GM18909 (cell line): ENCODE measurements around the gene ADGRV1.
"Not testable (repeated sequence)": the region's sequence is repeated elsewhere in the genome, so short reads cannot be mapped to it uniquely, and the experiment has no call there.

Experiments
- ATAC-seq: cut with Tn5 transposase; IDR thresholded peaks from one replicate; pipeline ENCODE4 v1.9.1; 2021; ENCODE audit warnings: mild to moderate bottlenecking; ENCODE audit not compliant: unreplicated experiment, poor library complexity

The ADGRV1 gene

DNA sequence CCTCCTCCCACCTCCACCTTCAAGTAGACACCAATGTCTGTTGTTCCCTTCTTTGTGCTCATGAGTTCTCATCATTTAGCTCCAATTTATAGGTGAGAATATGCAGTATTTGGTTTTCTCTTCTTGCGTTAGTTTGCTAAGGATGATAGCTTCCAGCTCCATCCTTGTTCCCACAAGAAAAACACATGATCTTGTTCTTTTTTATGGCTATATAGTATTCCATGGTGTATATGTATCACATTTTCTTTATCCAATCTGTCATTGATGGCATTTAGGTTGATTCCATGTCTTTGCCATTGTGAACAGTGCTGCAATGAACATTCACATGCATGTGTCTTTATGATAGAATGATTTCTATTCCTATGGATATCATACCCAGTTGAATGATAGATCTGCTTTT lies 454.3 kb downstream of the ADGRV1 start:
- not testable (repeated sequence) for ATAC-seq

DNA sequence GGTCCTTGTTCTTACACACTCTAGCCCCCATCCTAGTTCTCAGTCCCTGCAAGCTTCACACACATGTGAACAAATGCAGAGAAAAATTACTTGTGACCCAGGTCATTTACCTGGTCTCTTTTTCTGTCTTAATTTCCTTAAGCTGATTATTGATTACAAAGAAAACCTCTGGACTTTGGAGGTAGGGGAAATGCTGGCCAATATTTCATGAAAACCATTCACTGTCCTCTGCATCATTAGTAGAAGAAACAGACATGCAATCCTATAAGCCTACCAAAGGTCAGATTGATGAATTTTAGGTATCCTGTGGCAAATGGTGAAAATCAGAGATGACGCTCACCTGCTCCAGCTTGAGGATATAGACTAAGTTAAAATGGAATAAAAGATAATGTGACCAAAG lies 457.7 kb downstream of the ADGRV1 start:
- no peak for ATAC-seq

DNA sequence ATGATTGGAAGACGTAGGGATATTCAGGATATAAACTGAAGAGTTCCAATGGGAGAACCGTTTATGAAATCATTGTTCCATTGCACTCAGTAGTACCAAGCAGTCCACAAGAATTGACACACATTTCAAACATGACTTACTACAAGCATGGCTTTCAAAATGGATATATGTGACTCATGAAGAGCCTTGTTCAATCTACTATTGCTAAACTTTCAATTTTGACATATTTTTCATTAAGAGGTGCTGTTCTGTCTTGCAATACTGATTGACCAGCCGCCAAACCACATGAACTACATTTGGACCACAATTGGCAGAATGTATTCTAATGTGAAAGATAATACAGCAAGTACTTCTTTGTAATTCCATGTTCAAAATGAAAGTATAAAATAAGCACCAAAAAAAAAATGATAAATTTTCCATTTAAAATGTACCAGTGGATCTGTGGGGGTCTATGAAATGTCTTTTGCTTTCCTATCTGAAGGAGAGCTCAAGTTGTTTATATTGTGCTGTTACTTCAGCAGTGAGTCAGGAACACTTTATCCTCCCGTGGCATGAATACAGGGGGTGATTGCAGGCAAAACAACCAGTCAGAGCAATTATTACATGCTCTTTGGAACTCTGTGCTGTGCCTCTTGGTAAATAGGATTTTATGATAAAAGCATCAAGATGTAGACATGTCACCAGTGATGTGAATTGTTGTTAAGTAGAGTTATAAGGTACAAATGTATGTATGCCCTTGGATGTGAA lies 458.5 kb downstream of the ADGRV1 start:
- no peak for ATAC-seq

DNA sequence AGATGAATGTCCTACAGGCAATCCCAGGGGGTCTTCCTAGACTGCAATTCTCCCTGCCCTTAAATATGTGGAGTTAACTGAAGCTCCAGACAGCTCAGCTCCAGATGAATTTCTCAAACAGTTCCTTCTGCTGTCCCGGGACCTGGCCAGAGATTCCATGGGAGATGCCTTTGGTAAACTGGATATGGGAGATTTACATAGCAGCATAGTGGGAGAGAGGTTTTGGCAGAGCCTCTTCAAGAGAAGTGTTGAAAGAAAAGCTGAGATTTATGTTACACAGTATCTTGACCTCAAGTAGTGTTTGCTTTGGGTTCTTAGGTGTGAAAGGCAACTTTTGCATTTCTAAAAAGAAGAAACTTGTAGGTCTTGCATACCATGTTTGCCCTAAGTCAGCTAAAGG lies 459.6 kb downstream of the ADGRV1 start:
- ATAC-seq, result no peak

DNA sequence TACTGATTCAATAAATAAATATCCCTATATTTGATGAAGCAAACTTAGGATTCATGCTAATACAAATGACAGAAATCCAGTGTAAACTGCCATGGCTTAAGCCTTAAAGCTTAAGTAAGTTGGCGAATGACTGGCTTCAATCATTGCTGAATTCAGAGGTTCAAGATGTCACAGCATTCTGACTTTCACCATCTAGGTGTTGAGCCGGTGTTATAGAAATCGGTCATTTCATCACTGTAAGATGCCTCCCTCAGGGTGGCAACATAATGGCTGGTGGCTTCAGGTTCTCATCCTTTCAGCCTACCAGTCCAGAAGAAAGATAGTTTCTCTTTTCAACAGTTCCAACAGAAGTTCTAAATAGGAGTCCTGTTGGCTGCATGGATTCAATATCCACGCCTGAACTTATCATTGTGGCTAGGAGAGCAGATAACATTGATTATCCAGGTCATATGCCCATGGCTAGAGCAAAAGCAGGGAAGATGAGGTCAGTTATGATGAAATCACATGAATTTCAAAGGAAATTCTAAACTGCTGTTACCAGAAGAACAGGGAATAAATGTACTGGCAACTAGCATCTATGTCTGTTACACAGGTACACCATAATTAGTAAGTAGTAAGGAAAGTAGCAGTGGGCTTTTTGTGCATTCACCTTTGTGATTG lies 460.2 kb downstream of the ADGRV1 start:
- ATAC-seq, result no peak

DNA sequence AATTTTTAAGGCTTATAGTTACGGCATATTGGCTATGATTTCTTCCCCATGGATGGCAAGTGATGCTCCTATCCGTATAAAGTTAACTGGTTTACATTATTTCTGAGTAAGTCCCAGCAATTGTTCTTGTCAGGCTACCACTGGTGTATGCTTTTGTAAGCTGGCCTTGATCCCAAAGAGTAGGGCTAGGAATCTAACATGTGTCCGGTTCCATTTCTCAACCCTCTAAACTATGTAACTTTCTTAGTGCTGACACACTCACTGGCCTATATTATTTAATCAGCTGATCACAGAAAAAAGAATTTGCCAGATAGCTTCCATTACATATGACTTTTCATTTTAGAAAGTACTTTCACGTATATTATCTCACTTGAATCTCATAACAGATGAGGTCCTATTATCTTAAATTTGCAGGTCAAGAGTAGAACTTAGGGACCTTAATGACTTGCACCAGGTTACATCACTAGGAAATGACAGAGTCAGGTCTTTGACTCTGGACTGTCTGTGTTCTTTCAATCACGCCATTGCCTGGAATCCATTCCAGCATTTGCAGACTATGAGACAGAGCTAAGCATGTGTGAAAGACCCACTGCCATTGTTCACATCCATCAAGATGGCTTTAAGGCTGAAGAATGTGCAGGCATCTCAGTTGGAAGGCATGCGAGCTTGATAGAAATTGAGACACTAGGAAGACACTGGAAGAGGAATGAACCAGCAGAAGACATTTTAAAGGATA lies 461.6 kb downstream of the ADGRV1 start:
- no peak for ATAC-seq

DNA sequence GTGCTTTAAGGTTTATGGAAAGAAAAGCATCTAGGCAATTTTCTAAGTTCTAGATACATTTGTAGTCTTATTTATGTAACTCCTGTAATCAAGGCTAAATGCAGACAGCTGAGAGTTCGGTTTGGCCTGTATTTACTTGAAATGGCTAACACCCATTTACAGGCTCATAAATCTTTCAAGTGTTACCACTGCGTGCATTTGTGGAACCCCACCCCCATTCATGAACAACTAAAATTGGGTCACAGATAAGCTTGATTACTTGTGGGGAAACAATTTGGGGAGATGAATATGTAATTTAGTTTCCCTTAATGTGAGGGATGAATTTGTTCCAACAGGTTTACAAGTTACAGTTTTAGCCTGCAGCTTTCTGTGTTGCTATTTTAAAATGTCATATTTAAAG lies 463.9 kb downstream of the ADGRV1 start:
- no peak for ATAC-seq

DNA sequence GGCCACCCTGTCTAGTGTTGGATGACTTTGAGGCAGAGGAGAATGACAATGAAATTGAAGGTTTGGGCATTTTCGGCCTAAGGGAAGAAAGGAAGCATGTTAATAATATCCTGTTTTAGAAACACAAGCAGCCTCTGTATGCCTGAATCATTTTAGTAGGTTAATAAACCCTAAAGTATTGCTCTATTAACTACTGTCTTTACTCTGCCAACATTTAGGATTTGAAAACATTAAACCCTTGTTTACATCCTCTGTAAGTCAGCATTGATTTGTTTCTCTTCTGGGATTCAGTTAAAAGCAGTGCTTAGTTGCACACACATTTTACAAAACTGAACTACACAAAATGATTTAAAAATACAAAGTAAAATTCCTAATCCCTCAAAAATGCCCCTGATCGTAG lies 465.6 kb downstream of the ADGRV1 start:
- no peak for ATAC-seq

DNA sequence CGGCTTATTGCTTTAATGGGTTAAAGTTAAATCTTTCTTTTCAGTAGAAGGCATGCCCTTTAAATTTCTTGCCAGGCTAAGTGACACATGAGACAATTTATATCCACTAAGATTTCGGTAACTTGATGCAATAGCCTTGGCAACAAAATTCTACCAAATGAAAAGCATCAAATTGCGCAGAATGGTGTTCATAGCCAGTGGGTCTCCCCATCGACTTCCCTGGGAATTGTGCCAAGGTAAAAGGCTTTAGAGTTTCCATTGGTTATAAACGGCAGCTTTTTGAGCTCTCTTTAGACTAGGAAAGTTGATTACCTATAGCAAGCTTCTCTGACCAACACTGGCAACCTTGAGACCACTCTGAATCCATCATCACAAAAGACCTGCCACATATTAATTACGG lies 466.1 kb downstream of the ADGRV1 start:
- no peak for ATAC-seq

DNA sequence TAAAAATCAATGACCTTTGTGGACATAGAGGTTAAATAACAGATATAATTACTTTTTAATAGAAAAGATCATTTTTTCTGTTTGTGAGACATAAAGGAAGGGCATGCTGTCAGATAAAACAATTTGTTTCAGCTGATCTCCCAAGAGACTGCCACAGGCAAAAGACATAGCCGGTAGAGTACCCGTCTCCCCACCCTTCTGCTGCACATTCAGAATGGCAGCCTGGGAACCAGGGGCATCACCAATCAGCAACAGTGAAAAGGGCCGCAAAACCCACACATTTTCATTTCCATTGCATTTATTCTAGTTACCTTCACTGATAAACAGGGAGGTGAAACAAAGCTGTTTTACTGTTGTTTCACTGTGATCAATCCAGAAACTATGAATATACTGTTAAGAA lies 466.9 kb downstream of the ADGRV1 start:
- ATAC-seq, result no peak

DNA sequence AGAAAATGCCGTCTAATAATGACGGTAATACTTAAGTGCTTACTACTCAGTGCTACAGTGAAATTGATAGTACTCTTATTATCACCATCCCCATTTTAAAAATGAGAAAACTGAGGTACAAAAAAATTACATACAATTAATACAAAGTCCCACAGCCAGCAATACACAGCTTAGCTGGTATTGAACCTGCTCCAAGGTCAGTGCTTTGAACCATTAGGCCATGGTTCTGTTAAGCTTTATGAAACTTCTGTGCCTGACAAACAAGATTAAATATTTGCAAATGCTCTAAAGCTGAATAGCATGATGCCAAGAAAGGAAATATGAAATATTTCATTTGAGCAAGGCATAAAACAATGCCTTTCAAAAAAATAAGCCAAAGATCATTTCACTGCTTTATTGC lies 467.4 kb downstream of the ADGRV1 start:
- ATAC-seq, result no peak

DNA sequence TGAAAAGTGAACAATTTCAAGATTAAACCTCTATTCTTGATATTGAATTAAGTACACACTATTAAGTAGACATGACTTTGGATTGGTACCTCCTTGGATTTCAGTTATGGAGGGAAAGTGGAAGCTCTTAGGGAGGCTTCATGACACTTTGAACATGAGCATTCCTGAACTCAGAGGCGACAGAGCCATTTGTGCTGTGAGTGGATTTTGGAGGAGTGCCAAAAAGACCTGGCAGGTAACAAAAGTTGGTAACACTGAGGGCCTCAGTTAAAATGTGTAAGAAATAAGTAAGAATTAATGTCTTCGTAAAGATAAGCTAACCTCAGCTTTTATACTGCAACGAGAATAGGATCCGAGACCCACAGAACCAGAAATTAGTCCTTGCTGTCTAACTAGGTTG lies 467.9 kb downstream of the ADGRV1 start:
- ATAC-seq, result no peak

DNA sequence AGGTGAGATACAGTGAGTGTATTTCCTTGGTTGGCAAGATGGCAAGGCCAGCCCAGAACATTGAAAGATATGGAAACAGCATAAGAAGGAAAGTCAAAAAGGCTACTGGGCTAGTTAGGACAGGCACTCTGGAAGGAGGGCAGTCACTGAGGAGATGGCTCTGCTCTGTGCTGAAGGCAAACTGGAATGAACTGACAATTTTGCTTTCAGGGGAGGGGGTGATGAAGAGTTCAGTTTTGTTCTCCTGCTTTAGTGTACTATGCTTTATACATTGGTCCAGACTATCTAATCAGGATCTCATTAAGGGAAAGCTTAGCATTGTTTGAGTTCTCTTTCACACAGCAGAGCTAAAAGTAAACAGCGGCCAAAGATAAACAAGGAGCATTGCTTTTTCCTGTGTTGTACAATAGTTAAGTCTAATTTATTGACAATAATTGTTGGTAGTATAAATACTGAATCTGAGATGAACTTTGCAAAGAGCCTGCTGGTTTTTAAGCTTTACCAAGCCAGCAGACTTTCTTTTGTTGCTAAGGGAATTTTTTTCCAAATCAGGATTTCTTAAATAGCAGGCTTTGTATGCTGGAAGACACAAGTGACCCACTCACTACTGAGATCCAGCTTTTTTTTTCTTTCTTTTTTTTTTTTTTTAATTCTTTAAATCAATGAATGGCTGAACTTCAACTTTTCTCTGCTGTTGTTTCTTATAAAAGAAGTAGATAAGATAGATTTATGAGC lies 469.0 kb downstream of the ADGRV1 start:
- ATAC-seq, result no peak

DNA sequence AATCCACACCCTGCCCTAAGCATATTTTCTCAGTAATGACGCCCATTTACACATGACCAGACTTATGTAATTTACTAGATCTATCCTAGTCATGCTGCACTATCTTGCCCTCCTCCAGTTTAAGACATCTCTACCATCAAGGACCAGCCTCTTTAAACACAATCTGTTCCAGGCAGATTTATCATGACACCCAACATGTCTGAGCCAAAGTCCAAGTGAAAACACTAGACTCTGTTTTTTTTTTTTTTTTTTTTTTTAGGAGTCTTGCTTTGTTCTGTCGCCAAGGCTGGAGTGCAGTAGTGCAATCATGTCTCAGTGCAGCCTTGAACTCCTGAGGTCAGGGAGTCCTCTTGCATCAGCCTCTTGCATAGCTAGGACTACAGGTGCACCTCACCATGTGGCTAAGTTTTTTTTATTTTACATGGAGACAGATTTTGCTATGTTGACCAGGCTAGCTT lies 469.9 kb downstream of the ADGRV1 start:
- no peak for ATAC-seq

DNA sequence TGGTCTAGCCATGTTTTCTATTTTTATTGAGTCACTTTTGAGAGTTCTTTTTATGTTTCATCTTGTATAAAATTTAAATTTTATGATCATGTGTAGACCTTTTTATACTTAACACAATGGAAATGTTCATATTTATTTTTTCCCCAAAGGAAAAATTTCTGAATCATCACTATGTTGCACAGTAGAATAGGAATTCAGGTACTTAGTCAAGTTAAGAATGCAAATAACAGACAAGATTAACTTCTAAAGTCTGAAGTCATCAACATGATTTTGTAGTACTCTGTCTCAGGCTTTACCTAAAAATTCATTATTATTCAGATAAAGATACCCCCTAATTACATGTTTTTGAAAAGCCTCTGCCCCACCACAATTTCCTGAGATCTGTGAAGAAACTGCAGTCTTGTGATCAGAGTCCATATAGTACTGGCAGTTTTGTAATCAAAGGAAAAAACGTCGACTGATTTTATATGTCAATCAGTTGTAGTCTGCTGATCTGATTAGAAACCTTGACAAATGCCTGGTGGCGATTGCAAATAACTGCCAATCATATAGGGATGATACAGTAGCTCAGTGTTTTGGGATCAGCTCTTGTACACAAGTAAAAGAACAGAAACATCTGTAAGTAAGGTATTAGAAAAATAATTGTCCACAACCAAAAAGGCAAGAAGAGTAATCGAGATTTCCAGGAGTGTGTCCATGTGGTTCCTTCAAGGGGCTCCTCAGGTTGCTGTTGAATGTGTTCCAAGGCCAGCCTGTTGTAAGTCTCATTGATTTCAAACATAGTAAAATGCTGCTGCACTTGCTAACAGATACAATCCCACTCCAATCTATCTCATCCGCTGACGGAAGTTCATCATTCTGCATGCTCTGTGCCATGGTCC lies 472.2 kb downstream of the ADGRV1 start:
- no peak for ATAC-seq

DNA sequence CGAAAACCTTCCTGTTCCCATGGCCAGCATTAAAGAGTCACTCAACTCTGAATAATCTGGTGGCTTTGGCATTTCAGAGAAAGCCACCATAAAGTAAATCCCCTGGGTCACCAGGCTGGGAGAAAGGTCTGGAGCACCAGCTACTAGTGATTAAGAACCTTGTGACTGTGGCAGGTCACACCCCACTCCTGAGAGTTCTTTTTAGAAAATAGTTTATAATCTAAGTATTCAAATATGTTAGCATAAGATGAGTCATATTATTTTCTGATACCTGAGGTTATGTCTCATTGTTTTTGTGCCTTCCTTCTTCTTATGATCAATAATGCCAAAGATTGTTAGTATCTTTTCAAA lies 472.8 kb downstream of the ADGRV1 start:
- no peak for ATAC-seq

DNA sequence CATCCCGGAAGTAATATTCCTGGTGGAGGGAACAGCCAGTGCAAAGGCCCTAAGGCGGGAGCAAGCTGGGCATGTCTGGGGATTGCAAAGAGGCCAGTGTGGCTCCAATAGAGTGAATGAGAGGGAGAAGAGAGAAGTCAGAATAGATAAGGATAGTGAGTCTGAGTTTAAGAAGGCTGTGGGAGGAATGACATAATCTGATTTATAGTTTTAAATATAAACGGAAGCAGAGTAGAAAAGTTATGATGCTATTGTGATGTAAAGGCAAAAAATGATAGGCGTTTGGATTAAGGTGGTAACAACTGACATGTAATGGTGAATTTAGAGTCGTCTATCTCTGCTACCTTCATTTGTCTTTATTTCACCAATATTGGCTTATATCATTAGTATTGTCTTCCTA lies 473.5 kb downstream of the ADGRV1 start:
- no peak for ATAC-seq

DNA sequence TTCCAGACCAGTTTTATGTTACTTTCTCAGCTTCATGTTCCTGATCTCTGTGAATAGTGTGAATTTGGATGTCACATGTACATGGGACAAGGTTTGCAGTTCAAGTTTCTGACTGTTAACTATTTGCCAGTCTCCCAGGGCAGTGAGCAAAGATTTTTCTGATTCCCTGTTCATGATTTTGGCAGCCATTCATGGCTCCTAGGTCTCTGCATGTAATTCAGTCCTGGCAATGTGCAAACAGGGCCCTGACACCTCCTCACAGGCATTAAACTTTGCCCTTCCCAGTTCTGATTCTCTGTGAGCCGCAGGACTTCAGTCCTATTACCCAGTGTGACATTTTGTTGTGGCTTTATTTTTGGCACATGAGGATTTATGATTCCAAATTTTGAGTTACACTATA lies 474.8 kb downstream of the ADGRV1 start:
- no peak for ATAC-seq

DNA sequence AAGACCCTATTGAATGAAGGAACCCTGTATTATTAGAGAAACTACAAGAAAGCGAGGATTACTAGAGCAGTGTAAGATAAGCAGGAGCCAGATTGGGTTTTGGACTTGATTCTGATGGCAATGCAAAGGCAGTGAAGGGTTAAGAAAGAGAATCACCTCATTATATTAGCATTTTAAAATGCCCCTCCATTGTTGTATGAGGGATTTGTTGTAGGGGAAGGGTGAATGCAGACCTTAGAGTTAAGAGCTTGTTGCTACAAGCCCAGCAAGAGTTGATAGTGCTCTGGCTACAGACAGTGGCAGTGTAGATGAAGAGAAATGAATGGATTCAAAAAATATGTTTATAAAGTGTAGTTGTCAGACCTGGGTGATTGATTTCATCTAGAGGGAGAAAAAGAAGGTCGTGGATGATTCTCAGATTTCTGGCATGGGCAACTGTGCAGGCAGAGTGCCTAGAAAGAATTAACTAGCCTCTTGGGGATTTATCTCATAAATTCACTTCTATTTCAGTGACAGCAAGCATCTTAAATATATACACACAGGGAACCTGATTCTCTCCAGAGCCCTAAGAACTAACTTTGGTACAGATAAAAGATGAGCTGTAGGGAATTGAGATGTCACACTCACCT lies 479.7 kb downstream of the ADGRV1 start:
- ATAC-seq, result no peak
